Measurements from ENCODE around the gene RIMBP2. TPM values are rescaled to one million over a fixed set of nuclear protein-coding genes. Genes with fewer than 3 reads are reported as not detected.

The RIMBP2 gene
- total and polyA plus RNA-seq, 9 of the 15 experiments (the other 6 are each of a cell fraction or from before 2014, with no cell fraction given), result not detected

- TF ChIP-seq, protein P1, sequence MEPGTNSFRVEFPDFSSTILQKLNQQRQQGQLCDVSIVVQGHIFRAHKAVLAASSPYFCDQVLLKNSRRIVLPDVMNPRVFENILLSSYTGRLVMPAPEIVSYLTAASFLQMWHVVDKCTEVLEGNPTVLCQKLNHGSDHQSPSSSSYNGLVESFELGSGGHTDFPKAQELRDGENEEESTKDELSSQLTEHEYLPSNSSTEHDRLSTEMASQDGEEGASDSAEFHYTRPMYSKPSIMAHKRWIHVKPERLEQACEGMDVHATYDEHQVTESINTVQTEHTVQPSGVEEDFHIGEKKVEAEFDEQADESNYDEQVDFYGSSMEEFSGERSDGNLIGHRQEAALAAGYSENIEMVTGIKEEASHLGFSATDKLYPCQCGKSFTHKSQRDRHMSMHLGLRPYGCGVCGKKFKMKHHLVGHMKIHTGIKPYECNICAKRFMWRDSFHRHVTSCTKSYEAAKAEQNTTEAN (CRISPR knock-in tag; IDR thresholded peaks at IDR 0.05), result no peak
- no peak for TF ChIP-seq ZNF766 (CRISPR knock-in tag; conservative IDR thresholded peaks at IDR 0.05)
Measured at GRCh38 chr12:130547480-130548155, 168.5 kb downstream of the RIMBP2 start (continued).

DNA sequence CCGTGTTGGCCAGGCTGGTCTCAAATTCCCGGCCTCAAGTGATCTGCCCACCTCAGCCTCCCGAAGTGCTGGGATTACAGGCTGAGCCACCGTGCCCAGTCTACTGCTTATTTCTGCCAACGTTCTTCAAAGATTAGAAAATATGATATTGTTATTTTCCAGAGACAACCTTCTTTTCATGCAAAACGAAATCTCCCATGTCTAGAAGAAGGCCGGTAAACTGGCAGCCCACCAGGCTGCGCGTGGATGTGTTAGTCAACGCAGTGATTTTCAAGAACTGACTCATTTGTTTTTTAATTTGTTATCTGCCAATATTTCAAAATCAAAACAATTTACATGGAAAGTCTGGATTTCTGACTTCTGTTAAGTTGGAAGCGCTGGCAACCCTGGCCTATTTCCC is 169.6 kb downstream of the RIMBP2 start:
- intact Hi-C loops (cut with micrococcal nuclease), result no loop called here
- no peak overlapping the region for H3K4me3 ChIP-seq
- no peaks in the 10 kb centered on the region for H3K79me2 ChIP-seq (ENCODE audit: control insufficient read depth, insufficient read depth, low read length)
- H3K9me1 ChIP-seq (ENCODE audit: control insufficient read depth, insufficient read depth, low read length), result no peaks in the 10 kb centered on the region
- no peaks in the 10 kb centered on the region for H3K36me3 ChIP-seq (ENCODE audit: control insufficient read depth, insufficient read depth, low read length)
- DNase-seq (ENCODE audit: extremely low read depth in 1 of 4, low spot score in 3 of 4) (no peak), FAIRE-seq (no peak), ATAC-seq (no peak)
- WGBS (ENCODE audit: insufficient coverage, low coverage, missing lambda C conversion rate), result 1% methylated on average over 11 of the region's 11 CpGs
- peaks cover 0 to 3% of the 10 kb centered on the region in 2 experiments; a peak in 1 of 5 replicates for H3K27me3 ChIP-seq (ENCODE audit: control insufficient read depth in 2 of 2, insufficient read depth in 2 of 2, low read length in 2 of 2)
- H2AFZ ChIP-seq (ENCODE audit: low read depth, low read length), result no peak overlapping the region
- no TSS peak for BruUV-seq (replicated peaks)
- no peaks in the 10 kb centered on the region for H3K9me3 ChIP-seq (replicated peaks; ENCODE audit: control insufficient read depth, insufficient read depth, low read depth, low read length)
- ChIA-PET CTCF (ENCODE audit: low intra/inter-chr PET ratio) (no interaction called here), POLR2A (no interaction called here)
- TF ChIP-seq NBN (IDR thresholded peaks at IDR 0.05; ENCODE audit: low read depth), result no peak
- no peaks in the 10 kb centered on the region for H4K20me1 ChIP-seq (replicated peaks; ENCODE audit: control insufficient read depth, insufficient read depth, low read length)
- H3K4me2 ChIP-seq (ENCODE audit: insufficient read depth, low read length), result no peak overlapping the region
- no peaks in the 10 kb centered on the region for H3K4me1 ChIP-seq (replicated peaks in 1 of 2; ENCODE audit: control insufficient read depth in 2 of 2, insufficient read depth in 2 of 2, low read length in 2 of 2)
- no peak overlapping the region for H3K9ac ChIP-seq (ENCODE audit: insufficient read depth in 1 of 2, low read depth in 2 of 2, low read length in 2 of 2)
- no peak overlapping the region for H3K27ac ChIP-seq (ENCODE audit: extremely low read depth, low read depth, low read length)
- in situ Hi-C loops (cut with MboI), result no loop called here

Data from K562 (cell line).